SH-SY5Y (cell line): ENCODE data around the gene CLSTN2.

Experiments used
- GATA2 ChIP-seq: IDR thresholded peaks from 2 replicates; pipeline ENCODE4 v1.6.1; 2011; ENCODE audit warnings: mild to moderate bottlenecking, low read depth, low read length
- GATA3 ChIP-seq: IDR thresholded peaks from 2 replicates; pipeline ENCODE4 v1.6.1; 2011; ENCODE audit warnings: low read depth, mild to moderate bottlenecking, low read length, moderate library complexity

DNA sequence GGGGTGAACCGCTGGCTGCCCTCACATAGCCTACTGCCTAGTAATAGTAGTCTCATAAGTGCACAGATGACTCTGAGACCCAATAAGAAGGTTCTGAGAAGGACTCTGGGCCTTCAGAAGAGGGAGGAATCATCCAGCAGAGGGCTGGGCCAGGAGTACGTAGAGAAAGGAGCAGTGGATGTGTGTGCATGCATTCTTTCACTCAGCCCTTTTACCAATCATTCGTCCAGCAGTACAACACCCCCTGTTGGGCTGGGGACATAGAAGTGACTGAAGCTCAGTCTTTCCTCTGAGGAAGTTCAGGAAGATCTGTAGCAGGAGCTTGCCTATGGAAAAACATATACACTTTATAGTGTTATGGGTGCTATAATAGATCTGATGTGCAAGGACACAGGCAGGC is 333.1 kb downstream of the CLSTN2 start:
- no peak for TF ChIP-seq GATA2
- no peak for TF ChIP-seq GATA3
